GM21367 (cell line): ENCODE measurements around the gene B3GLCT.

Experiments
- ATAC-seq: cut with Tn5 transposase; IDR thresholded peaks from one replicate; pipeline ENCODE4 v1.9.1; 2021; ENCODE audit not compliant: unreplicated experiment

The B3GLCT gene

GRCh38 chr13:31267126-31267784 lies 67.5 kb downstream of the B3GLCT start:
- no peak for ATAC-seq

- ATAC-seq = no peak
These were observed 74.6 kb downstream of the B3GLCT start for GRCh38 chr13:31274390-31274789.

GRCh38 chr13:31276421-31276820 lies 76.6 kb downstream of the B3GLCT start:
- ATAC-seq = no peak

- ATAC-seq = no peak
These were observed 79.1 kb downstream of the B3GLCT start for GRCh38 chr13:31278869-31279268.

- ATAC-seq = no peak
These were observed 83.1 kb downstream of the B3GLCT start for GRCh38 chr13:31282741-31283455.

GRCh38 chr13:31286930-31287329 lies 87.2 kb downstream of the B3GLCT start:
- no peak for ATAC-seq

- ATAC-seq = no peak
These were observed 101.3 kb downstream of the B3GLCT start for GRCh38 chr13:31301119-31301518.

- no peak for ATAC-seq
These were observed 110.6 kb downstream of the B3GLCT start for GRCh38 chr13:31310356-31310755.

- ATAC-seq = no peak
These were observed 111.0 kb downstream of the B3GLCT start for GRCh38 chr13:31310786-31311185.

GRCh38 chr13:31311921-31312320 lies 112.1 kb downstream of the B3GLCT start:
- no peak for ATAC-seq

GRCh38 chr13:31314961-31315360 lies 115.2 kb downstream of the B3GLCT start:
- no peak for ATAC-seq

- ATAC-seq = no peak
These were observed 121.2 kb downstream of the B3GLCT start for GRCh38 chr13:31320946-31321345.

GRCh38 chr13:31321457-31321856 lies 121.7 kb downstream of the B3GLCT start:
- no peak for ATAC-seq

GRCh38 chr13:31322026-31322425 lies 122.3 kb downstream of the B3GLCT start:
- no peak for ATAC-seq

- no peak for ATAC-seq
These were observed 123.1 kb downstream of the B3GLCT start for GRCh38 chr13:31322702-31323405.

- ATAC-seq = no peak
These were observed 127.5 kb downstream of the B3GLCT start for GRCh38 chr13:31327182-31327860.

- ATAC-seq = no peak
These were observed 128.9 kb downstream of the B3GLCT start for GRCh38 chr13:31328549-31329235.

- ATAC-seq = no peak
These were observed 130.5 kb downstream of the B3GLCT start for GRCh38 chr13:31330236-31330635.

- no peak for ATAC-seq
These were observed 131.3 kb downstream of the B3GLCT start for GRCh38 chr13:31331068-31331467.

- no peak for ATAC-seq
These were observed 134.8 kb downstream of the B3GLCT start for GRCh38 chr13:31334547-31334946.

GRCh38 chr13:31334994-31335557 lies 135.3 kb downstream of the B3GLCT start:
- ATAC-seq = no peak
